Measurements from ENCODE around the gene OR4S1. TPM values are rescaled to one million over a fixed set of nuclear protein-coding genes. Genes with fewer than 3 reads are reported as not detected.
"Not testable (repeated sequence)": the region's sequence is repeated elsewhere in the genome, so short reads cannot be mapped to it uniquely, and the experiment has no call there.

The OR4S1 gene
- total RNA-seq, 6 experiments from 2014 or later, result not detected

DNA sequence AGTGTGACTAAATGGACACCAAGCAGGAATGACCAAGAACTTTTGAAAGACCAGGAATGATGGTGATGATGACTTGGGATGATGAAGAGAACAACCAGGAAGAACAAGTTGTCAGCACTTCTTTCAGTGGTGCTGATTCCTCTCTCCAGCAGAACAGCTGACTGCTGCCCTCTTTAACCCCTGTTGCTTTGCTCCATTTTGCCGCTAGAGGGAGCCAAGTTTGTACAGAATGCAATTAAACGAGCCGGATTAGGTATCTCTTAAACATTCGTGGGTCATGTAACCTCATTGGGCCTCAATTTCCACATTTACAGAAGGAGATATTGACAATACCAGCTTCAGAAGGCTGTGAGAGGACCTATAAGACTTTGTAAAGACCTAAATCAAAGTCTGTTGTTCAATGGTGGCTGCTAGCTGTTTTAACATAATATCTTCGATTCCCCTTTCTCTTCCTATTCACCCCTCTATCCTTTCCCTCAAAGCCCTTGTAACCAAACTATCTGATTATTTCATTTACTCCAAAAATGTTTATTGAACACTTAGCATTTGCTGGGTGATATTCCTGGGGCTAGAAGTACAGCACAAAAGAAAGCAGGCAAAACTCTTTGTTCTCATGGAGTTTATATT is 1.9 kb downstream of the OR4S1 start:
- ATAC-seq (peak; percentile 87 to 94 (median 90)), DNase-seq (peak in 2 of 3 donors; percentile 48 to 72)
- no peaks in the 10 kb centered on the region for H3K4me1 ChIP-seq
- no peaks in the 10 kb centered on the region for H3K36me3 ChIP-seq
- no peaks in the 10 kb centered on the region for H3K27me3 ChIP-seq
- intact Hi-C loops (cut with DNase I), result no loop called here
- no peak overlapping the region for H3K27ac ChIP-seq
- TF ChIP-seq POLR2A (IDR thresholded peaks at IDR 0.05), result no peak
- TF ChIP-seq, protein P1, sequence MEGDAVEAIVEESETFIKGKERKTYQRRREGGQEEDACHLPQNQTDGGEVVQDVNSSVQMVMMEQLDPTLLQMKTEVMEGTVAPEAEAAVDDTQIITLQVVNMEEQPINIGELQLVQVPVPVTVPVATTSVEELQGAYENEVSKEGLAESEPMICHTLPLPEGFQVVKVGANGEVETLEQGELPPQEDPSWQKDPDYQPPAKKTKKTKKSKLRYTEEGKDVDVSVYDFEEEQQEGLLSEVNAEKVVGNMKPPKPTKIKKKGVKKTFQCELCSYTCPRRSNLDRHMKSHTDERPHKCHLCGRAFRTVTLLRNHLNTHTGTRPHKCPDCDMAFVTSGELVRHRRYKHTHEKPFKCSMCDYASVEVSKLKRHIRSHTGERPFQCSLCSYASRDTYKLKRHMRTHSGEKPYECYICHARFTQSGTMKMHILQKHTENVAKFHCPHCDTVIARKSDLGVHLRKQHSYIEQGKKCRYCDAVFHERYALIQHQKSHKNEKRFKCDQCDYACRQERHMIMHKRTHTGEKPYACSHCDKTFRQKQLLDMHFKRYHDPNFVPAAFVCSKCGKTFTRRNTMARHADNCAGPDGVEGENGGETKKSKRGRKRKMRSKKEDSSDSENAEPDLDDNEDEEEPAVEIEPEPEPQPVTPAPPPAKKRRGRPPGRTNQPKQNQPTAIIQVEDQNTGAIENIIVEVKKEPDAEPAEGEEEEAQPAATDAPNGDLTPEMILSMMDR (IDR thresholded peaks at IDR 0.05), result peak; percentile 66 to 91 (median 89)
- WGBS (ENCODE audit: insufficient coverage, low coverage, low lambda C conversion rate, missing lambda C conversion rate), result 20% methylated on average over 5 of the region's 5 CpGs
- no peak overlapping the region for H3K4me3 ChIP-seq
- no peaks in the 10 kb centered on the region for H3K9me3 ChIP-seq

DNA sequence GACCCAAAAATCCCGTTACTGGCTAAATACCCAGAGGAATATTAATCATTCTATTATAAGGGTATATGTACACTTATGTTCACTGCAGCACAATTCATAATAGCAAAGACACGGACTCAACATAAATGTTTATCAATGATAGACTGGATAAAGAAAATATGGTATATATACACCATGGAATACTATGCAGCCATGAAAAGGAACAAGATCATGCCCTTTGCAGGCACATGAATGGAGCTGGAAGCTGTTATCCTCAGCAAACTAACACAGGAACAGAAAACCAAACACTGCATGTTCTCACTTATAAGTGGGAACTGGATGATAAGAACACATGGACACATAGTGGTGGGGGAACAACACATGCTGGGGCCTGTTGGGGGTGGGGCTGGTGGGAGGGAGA is 7.6 kb downstream of the OR4S1 start:
- H3K9me3 ChIP-seq; H3K4me3 ChIP-seq; ATAC-seq; intact Hi-C loops (cut with DNase I); H3K36me3 ChIP-seq; DNase-seq; H3K4me1 ChIP-seq; H3K27me3 ChIP-seq; H3K27ac ChIP-seq: not testable (repeated sequence)
- 8% methylated on average over 2 of the region's 2 CpGs for WGBS (ENCODE audit: insufficient coverage, low coverage, low lambda C conversion rate, missing lambda C conversion rate)

DNA sequence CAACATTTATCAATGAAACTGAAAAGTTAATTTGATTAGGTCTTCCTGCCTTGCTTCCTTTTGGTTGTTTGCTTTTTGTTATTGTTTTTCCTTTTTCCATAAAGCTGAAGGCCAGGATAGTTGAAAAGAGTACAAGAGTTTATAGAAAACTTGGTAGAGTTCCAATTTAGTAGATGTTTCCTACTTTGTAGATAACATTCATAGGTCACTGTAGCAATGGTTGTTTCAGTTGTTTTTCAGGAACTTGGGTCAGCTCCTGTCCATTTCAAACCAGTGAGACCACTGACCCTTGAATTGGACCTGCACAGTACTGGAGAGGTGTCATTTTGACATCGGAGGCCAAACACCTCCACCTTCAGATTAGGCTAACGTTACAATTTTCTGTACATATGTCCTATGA is 13.8 kb downstream of the OR4S1 start:
- WGBS (ENCODE audit: insufficient coverage, low coverage, low lambda C conversion rate, missing lambda C conversion rate), result no CpG with 5 or more reads among the region's 2 CpGs

DNA sequence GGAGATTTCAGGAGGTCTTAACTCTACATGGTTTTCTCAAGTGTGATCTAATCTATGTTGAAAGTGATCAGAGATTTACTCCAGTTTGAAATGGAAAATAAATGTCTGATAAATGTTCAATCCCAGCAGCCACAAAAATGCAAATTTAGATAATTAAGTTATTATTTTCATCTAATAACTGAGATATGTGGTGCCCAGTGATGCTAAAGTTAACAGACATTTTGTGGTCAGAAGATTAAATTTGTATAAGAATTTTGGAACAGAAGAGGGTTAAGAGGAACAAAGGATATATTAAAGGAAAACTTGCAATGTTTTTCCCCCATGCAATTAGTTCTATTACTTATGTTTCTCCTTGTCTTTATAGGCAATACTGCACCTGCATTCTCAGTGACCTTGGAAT is 18.6 kb downstream of the OR4S1 start, which contains the start of gene OR4C3:
OR4C3 (plus strand) TSS at position 301 of the 400 bp plus-strand sequence. CDS start 102 bp downstream, outside the sequence.
- DNase-seq; intact Hi-C loops (cut with DNase I); H3K4me1 ChIP-seq; H3K27ac ChIP-seq; H3K36me3 ChIP-seq; ATAC-seq; H3K27me3 ChIP-seq; H3K4me3 ChIP-seq; H3K9me3 ChIP-seq: not testable (repeated sequence)

More for the DNA sequence above, 13.8 kb downstream of the OR4S1 start:
- H3K36me3 ChIP-seq; H3K27me3 ChIP-seq; H3K4me1 ChIP-seq; H3K27ac ChIP-seq; intact Hi-C loops (cut with DNase I); H3K9me3 ChIP-seq; DNase-seq; H3K4me3 ChIP-seq: not testable (repeated sequence)
- peak; percentile 38 to 78 (median 60) for ATAC-seq

DNA sequence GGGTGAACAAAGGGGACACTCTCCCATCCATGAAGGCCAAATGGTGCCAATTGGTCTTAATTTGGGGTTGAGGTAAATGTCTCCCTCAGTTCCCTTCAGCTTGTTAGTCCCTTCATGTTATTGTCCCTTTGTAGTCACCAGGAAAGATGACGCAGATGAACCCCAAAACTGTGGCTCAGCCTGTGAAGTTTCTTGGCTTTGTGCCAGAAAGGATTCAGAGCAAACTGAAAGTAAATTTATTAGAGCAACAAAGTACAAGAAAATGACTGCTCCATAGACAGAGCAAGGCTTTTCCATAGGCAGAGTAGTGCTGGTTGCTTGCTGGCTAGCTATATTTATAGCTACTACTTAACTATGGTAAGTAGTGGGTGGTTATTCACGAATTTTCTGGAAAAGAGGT is 35.4 kb downstream of the OR4S1 start:
- DNase-seq (no peak), ATAC-seq (no peak)
- intact Hi-C loops (cut with DNase I), result no loop called here
- 31% methylated on average over 2 of the region's 2 CpGs for WGBS (ENCODE audit: insufficient coverage, low coverage, low lambda C conversion rate, missing lambda C conversion rate)
- no peak overlapping the region for H3K27ac ChIP-seq
- H3K27me3 ChIP-seq, result no peaks in the 10 kb centered on the region
- H3K36me3 ChIP-seq, result no peaks in the 10 kb centered on the region
- no peak overlapping the region for H3K4me3 ChIP-seq
- no peaks in the 10 kb centered on the region for H3K9me3 ChIP-seq
- H3K4me1 ChIP-seq, result no peaks in the 10 kb centered on the region
- TF ChIP-seq, protein P1 (IDR thresholded peaks at IDR 0.05), result no peak
- no peak for TF ChIP-seq POLR2A (IDR thresholded peaks at IDR 0.05)

DNA sequence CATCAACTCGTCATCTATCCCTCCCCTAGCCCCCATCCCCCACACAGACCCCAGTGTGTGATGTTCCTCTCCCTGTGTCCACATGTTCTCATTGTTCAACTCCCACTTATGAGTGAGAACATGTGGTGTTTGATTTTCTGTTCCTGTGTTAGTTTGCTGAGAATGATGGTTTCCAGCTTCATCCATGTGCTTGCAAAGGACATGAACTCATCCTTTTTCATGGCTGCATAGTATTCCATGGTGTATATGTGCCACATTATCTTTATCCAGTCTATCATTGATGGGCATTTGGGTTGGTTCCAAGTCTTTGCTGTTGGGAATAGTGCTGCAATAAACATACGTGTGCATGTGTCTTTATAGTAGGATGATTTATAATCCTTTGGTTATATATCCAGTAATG is 36.5 kb downstream of the OR4S1 start:
- H3K4me3 ChIP-seq; ATAC-seq; H3K36me3 ChIP-seq; H3K27ac ChIP-seq; H3K27me3 ChIP-seq; H3K9me3 ChIP-seq; H3K4me1 ChIP-seq; intact Hi-C loops (cut with DNase I); DNase-seq: not testable (repeated sequence)
- WGBS (ENCODE audit: insufficient coverage, low coverage, low lambda C conversion rate, missing lambda C conversion rate), result 38% methylated on average over 2 of the region's 2 CpGs

DNA sequence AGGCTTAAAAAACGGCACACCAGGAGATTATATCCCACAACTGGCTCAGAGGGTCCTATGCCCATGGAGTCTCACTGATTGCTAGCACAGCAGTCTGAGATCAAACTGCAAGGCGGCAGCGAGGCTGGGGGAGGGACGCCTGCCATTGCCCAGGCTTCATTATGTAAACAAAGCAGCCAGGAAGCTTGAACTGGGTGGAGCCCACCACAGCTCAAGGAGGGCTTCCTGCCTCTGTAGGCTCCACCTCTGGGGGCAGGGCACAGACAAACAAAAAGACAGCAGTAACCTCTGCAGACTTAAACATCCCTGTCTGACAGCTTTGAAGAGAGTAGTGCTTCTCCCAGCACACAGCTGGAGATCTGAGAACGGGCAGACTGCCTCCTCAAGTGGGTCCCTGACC is 40.3 kb downstream of the OR4S1 start:
- H3K36me3 ChIP-seq; H3K27ac ChIP-seq; H3K9me3 ChIP-seq; DNase-seq; H3K4me3 ChIP-seq; H3K27me3 ChIP-seq; H3K4me1 ChIP-seq; intact Hi-C loops (cut with DNase I); ATAC-seq: not testable (repeated sequence)
- 45% methylated on average over 2 of the region's 5 CpGs for WGBS (ENCODE audit: insufficient coverage, low coverage, low lambda C conversion rate, missing lambda C conversion rate)

Data from right lobe of liver (tissue), 6 donors.